Peyer's patch (tissue), 4 donors: ENCODE data around the gene WNK1.

Source experiments
- CTCF ChIP-seq, 6 experiments: fragments of 450-650 bp in 4 of 6; fragments of 200-600 bp in 2 of 6; sonication (generic) in 1 of 6; IDR thresholded peaks; one replicate each; pipeline ENCODE4 v1.5.1; 2017 to 2019; ENCODE audit warnings: antibody characterized with exemption in 6 of 6, mild to moderate bottlenecking in 3 of 6, moderate library complexity in 1 of 6
- POLR2A ChIP-seq, 2 donors: fragments of 450-650 bp; IDR thresholded peaks; one replicate each; pipeline ENCODE4 v1.5.1; 2017; ENCODE audit warnings: antibody characterized with exemption in 2 of 2, mild to moderate bottlenecking in 2 of 2, moderate library complexity in 2 of 2

DNA sequence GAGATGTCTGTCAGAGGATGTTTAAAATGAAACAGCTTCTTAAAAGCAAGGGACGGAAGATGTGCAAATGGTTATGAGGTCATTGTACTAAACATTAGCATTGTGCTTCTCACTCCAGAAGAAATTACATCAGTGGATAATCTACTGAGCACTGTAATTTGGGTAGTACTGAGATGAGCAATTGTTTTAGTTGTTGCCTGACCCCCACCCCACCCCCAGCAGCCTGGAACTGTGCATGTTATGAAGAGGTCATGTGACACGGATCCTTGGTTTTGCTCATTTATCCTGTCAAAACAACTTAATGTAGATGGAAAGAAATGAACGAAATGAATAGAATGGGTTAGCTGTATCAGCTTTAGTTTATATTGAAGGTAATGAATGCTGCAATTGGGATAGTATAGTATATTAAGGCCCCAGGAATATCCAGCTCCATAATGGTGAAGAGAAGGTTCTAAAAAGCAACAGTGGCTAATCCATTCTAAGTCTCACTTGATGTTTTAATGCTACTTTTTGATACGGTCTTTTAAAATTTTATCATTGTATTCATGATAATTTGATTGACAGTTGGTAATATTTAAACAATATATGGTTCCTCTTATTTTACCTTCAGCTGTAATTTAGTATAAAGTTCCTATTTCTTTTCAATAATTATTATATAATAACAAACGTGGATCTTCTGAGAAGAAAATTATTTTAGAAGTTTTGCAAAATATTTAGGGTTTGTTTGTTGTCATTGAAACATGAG lies 58.5 kb downstream of the WNK1 start:
- TF ChIP-seq POLR2A (IDR thresholded peaks at IDR 0.05) (no peak), CTCF (IDR thresholded peaks at IDR 0.05) (no peak)
